OCI-LY1 (cell line): ENCODE results near the gene KDM4D.

Experiments
- CTCF ChIP-seq: fragments of 200-600 bp; sonication (generic), shearing (Covaris generic); IDR thresholded peaks from 2 replicates; pipeline ENCODE4 v1.5.1; 2017; ENCODE audit warnings: mild to moderate bottlenecking, antibody characterized with exemption, low read length, moderate library complexity, mixed read lengths
- EZH2 ChIP-seq: fragments of 200-600 bp; sonication (generic), shearing (Covaris generic); IDR thresholded peaks from 2 replicates; pipeline ENCODE4 v1.8.0; 2017; ENCODE audit warnings: borderline replicate concordance, mixed run types, mild to moderate bottlenecking, antibody characterized with exemption, low read length, moderate library complexity, mixed read lengths

GRCh38 chr11:95033051-95033450 is 59.5 kb downstream of the KDM4D start:
- TF ChIP-seq CTCF, result no peak
- no peak for TF ChIP-seq EZH2
